ENCODE data around the gene ADAMTSL5.
"Not testable (repeated sequence)": the region's sequence is repeated elsewhere in the genome, so short reads cannot be mapped to it uniquely, and the experiment has no call there.

Gene ADAMTSL5

DNA sequence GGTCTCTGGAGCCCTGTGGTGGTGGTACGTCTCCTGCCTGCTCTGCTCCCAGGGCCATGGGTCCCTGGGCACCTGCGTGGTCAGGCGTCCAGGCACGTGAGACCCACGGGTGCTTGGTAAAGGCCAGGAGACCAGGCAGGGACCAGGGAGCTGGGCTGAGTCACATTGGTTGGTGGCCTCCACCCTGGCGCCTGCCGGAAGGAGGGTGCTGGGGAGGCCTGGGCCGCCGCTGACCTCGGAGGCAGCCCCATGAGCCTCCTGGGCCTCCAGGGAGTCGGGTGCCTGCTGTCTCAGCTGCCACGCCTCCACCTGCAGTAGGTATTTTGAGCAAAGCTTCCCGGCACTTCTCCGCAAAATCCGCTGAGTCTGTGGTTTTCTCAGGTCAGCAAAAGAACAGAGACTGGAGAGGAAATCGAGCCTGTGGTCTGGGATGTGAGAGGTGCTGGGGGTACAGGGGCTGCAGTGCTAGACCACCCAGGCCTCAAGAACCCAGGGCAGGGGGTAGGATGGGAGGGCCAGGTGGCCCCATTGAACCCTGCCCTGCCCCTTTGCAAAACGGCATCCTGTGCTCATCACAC lies 7.5 kb upstream of the ADAMTSL5 start:
- H3K27ac ChIP-seq (ENCODE audit: low read depth, low read length), result no peak overlapping the region
- no peak overlapping the region for H2AK5ac ChIP-seq (ENCODE audit: low read length)
- H3K4me2 ChIP-seq (ENCODE audit: low read length), result no peak overlapping the region
- H3K18ac ChIP-seq (ENCODE audit: low read length), result no peak overlapping the region
- no peak for DNase-seq
- H3K4me3 ChIP-seq (ENCODE audit: low read length), result no peak overlapping the region
- H3K79me2 ChIP-seq (ENCODE audit: control insufficient read depth, insufficient read depth, low read length), result no peaks in the 10 kb centered on the region
- no peaks in the 10 kb centered on the region for H3K36me3 ChIP-seq (ENCODE audit: control insufficient read depth, insufficient read depth, low read length)
- H2BK120ac ChIP-seq (ENCODE audit: low read depth, low read length), result no peak overlapping the region
- H2BK15ac ChIP-seq (replicated peaks; ENCODE audit: low read depth), result no peak overlapping the region
- no peak overlapping the region for H3K4ac ChIP-seq (ENCODE audit: low read depth, low read length)
- peaks cover 9% of the 10 kb centered on the region for H3K27me3 ChIP-seq (ENCODE audit: insufficient read depth, low read length, poor library complexity)
- H2BK5ac ChIP-seq (ENCODE audit: low read length), result no peak overlapping the region
- no peaks in the 10 kb centered on the region for H3K79me1 ChIP-seq (ENCODE audit: low read length)
- no peak overlapping the region for H3K56ac ChIP-seq (ENCODE audit: low read length)
- H4K8ac ChIP-seq (ENCODE audit: low read depth, low read length), result no peak overlapping the region
- H3K23ac ChIP-seq (ENCODE audit: low read length), result no peak overlapping the region
- no peak overlapping the region for H3K9ac ChIP-seq (ENCODE audit: low read length)
- no peaks in the 10 kb centered on the region for H3K4me1 ChIP-seq (ENCODE audit: control insufficient read depth, low read depth, low read length)
- H4K5ac ChIP-seq (ENCODE audit: low read length), result no peak overlapping the region
- WGBS (ENCODE audit: extremely low coverage, insufficient coverage, low lambda C conversion rate), result no CpG with 5 or more reads among the region's 17 CpGs

DNA sequence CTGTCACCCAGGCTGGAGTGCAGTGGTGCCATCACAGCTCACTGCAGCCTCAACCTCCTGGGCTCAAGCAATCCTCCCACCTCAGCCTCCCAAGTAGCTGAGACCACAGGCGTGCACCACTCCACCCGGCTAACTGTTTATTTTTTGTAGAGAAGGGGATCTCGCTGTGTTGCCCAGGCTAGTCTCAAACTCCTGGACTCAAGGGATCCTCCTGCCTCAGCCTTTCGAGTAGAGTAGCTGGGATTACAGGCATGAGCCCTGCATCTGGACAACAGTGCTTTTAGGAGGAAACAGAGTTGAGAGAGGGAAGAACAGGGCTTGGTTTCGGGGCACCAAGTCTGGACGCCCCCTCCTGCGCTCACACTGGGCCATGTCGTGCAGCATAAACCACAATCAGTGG lies 7.0 kb upstream of the ADAMTSL5 start:
- H3K9ac ChIP-seq (ENCODE audit: low read length); H2BK15ac ChIP-seq (replicated peaks; ENCODE audit: low read depth); H3K27ac ChIP-seq (ENCODE audit: low read depth, low read length); H2AK5ac ChIP-seq (ENCODE audit: low read length); DNase-seq; H3K18ac ChIP-seq (ENCODE audit: low read length); H3K36me3 ChIP-seq (ENCODE audit: control insufficient read depth, insufficient read depth, low read length); H3K23ac ChIP-seq (ENCODE audit: low read length); H4K8ac ChIP-seq (ENCODE audit: low read depth, low read length); H3K79me2 ChIP-seq (ENCODE audit: control insufficient read depth, insufficient read depth, low read length); H3K4me1 ChIP-seq (ENCODE audit: control insufficient read depth, low read depth, low read length); H3K56ac ChIP-seq (ENCODE audit: low read length); H3K4ac ChIP-seq (ENCODE audit: low read depth, low read length); H3K4me2 ChIP-seq (ENCODE audit: low read length); H2BK5ac ChIP-seq (ENCODE audit: low read length); H4K5ac ChIP-seq (ENCODE audit: low read length); H3K4me3 ChIP-seq (ENCODE audit: low read length); H3K27me3 ChIP-seq (ENCODE audit: insufficient read depth, low read length, poor library complexity); H3K79me1 ChIP-seq (ENCODE audit: low read length); H2BK120ac ChIP-seq (ENCODE audit: low read depth, low read length): not testable (repeated sequence)
- WGBS (ENCODE audit: extremely low coverage, insufficient coverage, low lambda C conversion rate), result no CpG with 5 or more reads among the region's 8 CpGs

GRCh38 chr19:1518471-1518870 lies 5.7 kb upstream of the ADAMTSL5 start:
- no peaks in the 10 kb centered on the region for H3K79me1 ChIP-seq (ENCODE audit: low read length)
- no peak overlapping the region for H3K4ac ChIP-seq (ENCODE audit: low read depth, low read length)
- H3K4me1 ChIP-seq (ENCODE audit: control insufficient read depth, low read depth, low read length), result no peaks in the 10 kb centered on the region
- no peak overlapping the region for H2BK120ac ChIP-seq (ENCODE audit: low read depth, low read length)
- no peak overlapping the region for H3K9ac ChIP-seq (ENCODE audit: low read length)
- no peak overlapping the region for H4K5ac ChIP-seq (ENCODE audit: low read length)
- H2AK5ac ChIP-seq (ENCODE audit: low read length), result no peak overlapping the region
- no peak for DNase-seq
- no peak overlapping the region for H2BK5ac ChIP-seq (ENCODE audit: low read length)
- H3K4me2 ChIP-seq (ENCODE audit: low read length), result no peak overlapping the region
- H3K27me3 ChIP-seq (ENCODE audit: insufficient read depth, low read length, poor library complexity), result peaks cover 4% of the 10 kb centered on the region
- H3K79me2 ChIP-seq (ENCODE audit: control insufficient read depth, insufficient read depth, low read length), result no peaks in the 10 kb centered on the region
- H3K27ac ChIP-seq (ENCODE audit: low read depth, low read length), result no peak overlapping the region
- no peaks in the 10 kb centered on the region for H3K36me3 ChIP-seq (ENCODE audit: control insufficient read depth, insufficient read depth, low read length)
- WGBS (ENCODE audit: extremely low coverage, insufficient coverage, low lambda C conversion rate), result no CpG with 5 or more reads among the region's 4 CpGs
- H2BK15ac ChIP-seq (replicated peaks; ENCODE audit: low read depth), result no peak overlapping the region
- no peak overlapping the region for H3K56ac ChIP-seq (ENCODE audit: low read length)
- no peak overlapping the region for H3K23ac ChIP-seq (ENCODE audit: low read length)
- no peak overlapping the region for H3K18ac ChIP-seq (ENCODE audit: low read length)
- no peak overlapping the region for H4K8ac ChIP-seq (ENCODE audit: low read depth, low read length)
- no peak overlapping the region for H3K4me3 ChIP-seq (ENCODE audit: low read length)

- H3K56ac ChIP-seq (ENCODE audit: low read length), result no peak overlapping the region
- no peaks in the 10 kb centered on the region for H3K79me1 ChIP-seq (ENCODE audit: low read length)
- H3K4me2 ChIP-seq (ENCODE audit: low read length), result no peak overlapping the region
- H2BK120ac ChIP-seq (ENCODE audit: low read depth, low read length), result no peak overlapping the region
- no peak overlapping the region for H2BK15ac ChIP-seq (replicated peaks; ENCODE audit: low read depth)
- no peaks in the 10 kb centered on the region for H3K27me3 ChIP-seq (ENCODE audit: insufficient read depth, low read length, poor library complexity)
- no peak overlapping the region for H2BK5ac ChIP-seq (ENCODE audit: low read length)
- H3K9ac ChIP-seq (ENCODE audit: low read length), result no peak overlapping the region
- no peak overlapping the region for H3K23ac ChIP-seq (ENCODE audit: low read length)
- H2AK5ac ChIP-seq (ENCODE audit: low read length), result no peak overlapping the region
- no peak overlapping the region for H3K18ac ChIP-seq (ENCODE audit: low read length)
- no peak overlapping the region for H3K4ac ChIP-seq (ENCODE audit: low read depth, low read length)
- no peak overlapping the region for H3K27ac ChIP-seq (ENCODE audit: low read depth, low read length)
- no peaks in the 10 kb centered on the region for H3K79me2 ChIP-seq (ENCODE audit: control insufficient read depth, insufficient read depth, low read length)
- no peak overlapping the region for H4K8ac ChIP-seq (ENCODE audit: low read depth, low read length)
- no peaks in the 10 kb centered on the region for H3K36me3 ChIP-seq (ENCODE audit: control insufficient read depth, insufficient read depth, low read length)
- no peak overlapping the region for H4K5ac ChIP-seq (ENCODE audit: low read length)
- DNase-seq, result peak; percentile 28
- H3K4me3 ChIP-seq (ENCODE audit: low read length), result no peak overlapping the region
- no CpG with 5 or more reads among the region's 8 CpGs for WGBS (ENCODE audit: extremely low coverage, insufficient coverage, low lambda C conversion rate)
- no peaks in the 10 kb centered on the region for H3K4me1 ChIP-seq (ENCODE audit: control insufficient read depth, low read depth, low read length)
Observed at GRCh38 chr19:1516395-1516753, 3.6 kb upstream of the ADAMTSL5 start.

- Histone ChIP-seq H3K56ac (ENCODE audit: low read length) (no peak overlapping the region), H3K79me2 (ENCODE audit: control insufficient read depth, insufficient read depth, low read length) (no peaks in the 10 kb centered on the region), H3K79me1 (ENCODE audit: low read length) (no peaks in the 10 kb centered on the region), H3K4me1 (ENCODE audit: control insufficient read depth, low read depth, low read length) (no peaks in the 10 kb centered on the region), H3K18ac (ENCODE audit: low read length) (no peak overlapping the region), H3K9ac (ENCODE audit: low read length) (no peak overlapping the region), H4K8ac (ENCODE audit: low read depth, low read length) (no peak overlapping the region), H2BK15ac (replicated peaks; ENCODE audit: low read depth) (no peak overlapping the region), H4K5ac (ENCODE audit: low read length) (no peak overlapping the region), H3K27ac (ENCODE audit: low read depth, low read length) (no peak overlapping the region), H3K4me2 (ENCODE audit: low read length) (no peak overlapping the region), H2BK120ac (ENCODE audit: low read depth, low read length) (no peak overlapping the region), H2BK5ac (ENCODE audit: low read length) (no peak overlapping the region), H3K23ac (ENCODE audit: low read length) (no peak overlapping the region), H2AK5ac (ENCODE audit: low read length) (no peak overlapping the region), H3K27me3 (ENCODE audit: insufficient read depth, low read length, poor library complexity) (no peaks in the 10 kb centered on the region), H3K4me3 (ENCODE audit: low read length) (no peak overlapping the region), H3K4ac (ENCODE audit: low read depth, low read length) (no peak overlapping the region), H3K36me3 (ENCODE audit: control insufficient read depth, insufficient read depth, low read length) (no peaks in the 10 kb centered on the region)
- no CpG with 5 or more reads among the region's 14 CpGs for WGBS (ENCODE audit: extremely low coverage, insufficient coverage, low lambda C conversion rate)
- DNase-seq, result no peak
Observed at GRCh38 chr19:1514986-1515721, 2.3 kb upstream of the ADAMTSL5 start.

- Histone ChIP-seq H3K4me2 (ENCODE audit: low read length) (no peak overlapping the region), H3K4me1 (ENCODE audit: control insufficient read depth, low read depth, low read length) (no peaks in the 10 kb centered on the region), H3K36me3 (ENCODE audit: control insufficient read depth, insufficient read depth, low read length) (no peaks in the 10 kb centered on the region), H2BK15ac (replicated peaks; ENCODE audit: low read depth) (no peak overlapping the region), H3K79me2 (ENCODE audit: control insufficient read depth, insufficient read depth, low read length) (no peaks in the 10 kb centered on the region), H4K5ac (ENCODE audit: low read length) (no peak overlapping the region), H3K4ac (ENCODE audit: low read depth, low read length) (no peak overlapping the region), H3K56ac (ENCODE audit: low read length) (no peak overlapping the region), H4K8ac (ENCODE audit: low read depth, low read length) (no peak overlapping the region), H3K18ac (ENCODE audit: low read length) (no peak overlapping the region), H2BK120ac (ENCODE audit: low read depth, low read length) (no peak overlapping the region), H3K23ac (ENCODE audit: low read length) (no peak overlapping the region), H2AK5ac (ENCODE audit: low read length) (no peak overlapping the region), H3K4me3 (ENCODE audit: low read length) (no peak overlapping the region), H3K27ac (ENCODE audit: low read depth, low read length) (no peak overlapping the region), H3K79me1 (ENCODE audit: low read length) (no peaks in the 10 kb centered on the region), H3K9ac (ENCODE audit: low read length) (no peak overlapping the region), H2BK5ac (ENCODE audit: low read length) (no peak overlapping the region), H3K27me3 (ENCODE audit: insufficient read depth, low read length, poor library complexity) (no peaks in the 10 kb centered on the region)
- DNase-seq, result no peak
- WGBS (ENCODE audit: extremely low coverage, insufficient coverage, low lambda C conversion rate), result no CpG with 5 or more reads among the region's 10 CpGs
Observed at GRCh38 chr19:1514295-1514661, 1.5 kb upstream of the ADAMTSL5 start.

Measured in mesendoderm (in vitro differentiated cells).